HAP-1 (cell line): ENCODE results near the gene NTSR1.

ENCODE experiments used
- DNase-seq, 2 experiments: peaks; one replicate each; pipeline ENCODE4 v3.0.0-alpha.2; 2016 to 2020; ENCODE audit warnings: low spot score in 2 of 2
- H3K27me3 ChIP-seq: fragments of 250-450 bp; sonication (Bioruptor Pico); 2 replicates; pipeline ENCODE4 v1.5.1; 2020; ENCODE audit warnings: low read depth, mild to moderate bottlenecking, moderate library complexity
- H3K36me3 ChIP-seq: fragments of 250-450 bp; sonication (Bioruptor Pico); replicated peaks from 2 replicates; pipeline ENCODE4 v1.5.1; 2020; ENCODE audit warnings: mild to moderate bottlenecking
- H3K4me1 ChIP-seq: fragments of 250-450 bp; sonication (Bioruptor Pico); 2 replicates; pipeline ENCODE4 v1.5.1; 2020; ENCODE audit warnings: mild to moderate bottlenecking
- H3K4me3 ChIP-seq: fragments of 250-450 bp; sonication (Bioruptor Pico); 2 replicates; pipeline ENCODE4 v1.5.1; 2020; ENCODE audit warnings: mild to moderate bottlenecking, moderate library complexity
- H3K9me3 ChIP-seq: fragments of 250-450 bp; sonication (Bioruptor Pico); 2 replicates; pipeline ENCODE4 v1.5.1; 2020; ENCODE audit warnings: mild to moderate bottlenecking, moderate library complexity
- in situ Hi-C: fragments of 300-500 bp; cut with MboI; formaldehyde crosslinking; loops from 3 replicates; pipeline ENCODE4 v1.14.3; 2020; ENCODE audit warnings: low sequenced_read_pairs, inconsistent platforms, mixed read lengths

Gene NTSR1

GRCh38 chr20:62762801-62763368 lies 54.2 kb downstream of the NTSR1 start:
- H3K27me3 ChIP-seq: 0 out of 2 replicates have a peak, but pooled peaks cover 3% of the 10 kb centered on the region
- H3K9me3 ChIP-seq: no peaks in the 10 kb centered on the region
- no peaks in the 10 kb centered on the region for H3K36me3 ChIP-seq
- no peak overlapping the region for H3K4me3 ChIP-seq
- DNase-seq: no peak
- no peaks in the 10 kb centered on the region for H3K4me1 ChIP-seq
- in situ Hi-C loops: no loop called here

GRCh38 chr20:62763404-62763803 lies 54.8 kb downstream of the NTSR1 start:
- H3K36me3 ChIP-seq: no peaks in the 10 kb centered on the region
- no peak overlapping the region for H3K4me3 ChIP-seq
- no peak for DNase-seq
- in situ Hi-C loops: no loop called here
- H3K27me3 ChIP-seq: 0 out of 2 replicates have a peak, but pooled peaks cover 3% of the 10 kb centered on the region
- H3K9me3 ChIP-seq: no peaks in the 10 kb centered on the region
- peaks cover under 1% of the 10 kb centered on the region; the same call in 1 of the 2 replicates for H3K4me1 ChIP-seq

- no peak for DNase-seq
- H3K9me3 ChIP-seq: no peaks in the 10 kb centered on the region
- H3K36me3 ChIP-seq: no peaks in the 10 kb centered on the region
- H3K27me3 ChIP-seq: 0 out of 2 replicates have a peak, but pooled peaks cover 3% of the 10 kb centered on the region
- peaks cover 8% of the 10 kb centered on the region for H3K4me1 ChIP-seq
- in situ Hi-C loops: no loop called here
- H3K4me3 ChIP-seq: no peak overlapping the region
Measured at GRCh38 chr20:62764156-62764935, 55.7 kb downstream of the NTSR1 start.

GRCh38 chr20:62765021-62765420 lies 56.4 kb downstream of the NTSR1 start:
- no peaks in the 10 kb centered on the region for H3K36me3 ChIP-seq
- H3K9me3 ChIP-seq: no peaks in the 10 kb centered on the region
- H3K4me3 ChIP-seq: no peak overlapping the region
- H3K27me3 ChIP-seq: 0 out of 2 replicates have a peak, but pooled peaks cover 3% of the 10 kb centered on the region
- peaks cover 8% of the 10 kb centered on the region for H3K4me1 ChIP-seq
- DNase-seq: no peak
- in situ Hi-C loops: no loop called here

GRCh38 chr20:62765432-62766070 lies 56.9 kb downstream of the NTSR1 start:
- H3K4me3 ChIP-seq: no peak overlapping the region
- in situ Hi-C loops: no loop called here
- H3K4me1 ChIP-seq: peaks cover 8% of the 10 kb centered on the region
- DNase-seq: no peak
- no peaks in the 10 kb centered on the region for H3K9me3 ChIP-seq
- H3K27me3 ChIP-seq: 0 out of 2 replicates have a peak, but pooled peaks cover 3% of the 10 kb centered on the region
- no peaks in the 10 kb centered on the region for H3K36me3 ChIP-seq

- Histone ChIP-seq H3K36me3 (no peaks in the 10 kb centered on the region), H3K27me3 (0 out of 2 replicates have a peak, but pooled peaks cover 3% of the 10 kb centered on the region), H3K4me1 (peaks cover 8% of the 10 kb centered on the region), H3K4me3 (no peak overlapping the region), H3K9me3 (no peaks in the 10 kb centered on the region)
- DNase-seq: no peak
- in situ Hi-C loops: no loop called here
Measured at GRCh38 chr20:62766071-62766450, 57.4 kb downstream of the NTSR1 start.

- Histone ChIP-seq H3K4me1 (peaks cover 8% of the 10 kb centered on the region), H3K9me3 (no peaks in the 10 kb centered on the region), H3K4me3 (no peak overlapping the region), H3K27me3 (0 out of 2 replicates have a peak, but pooled peaks cover 3% of the 10 kb centered on the region), H3K36me3 (no peaks in the 10 kb centered on the region)
- peak in 1 of 2 experiments; percentile 39 for DNase-seq
- in situ Hi-C loops: no loop called here
Measured at GRCh38 chr20:62766716-62767115, 58.1 kb downstream of the NTSR1 start.

- Histone ChIP-seq H3K27me3 (0 out of 2 replicates have a peak, but pooled peaks cover 3% of the 10 kb centered on the region), H3K9me3 (no peaks in the 10 kb centered on the region), H3K4me3 (no peak overlapping the region), H3K36me3 (no peaks in the 10 kb centered on the region), H3K4me1 (peaks cover 8% of the 10 kb centered on the region)
- in situ Hi-C loops: no loop called here
- DNase-seq: no peak
Measured at GRCh38 chr20:62768234-62768546, 59.6 kb downstream of the NTSR1 start.

GRCh38 chr20:62768551-62769287 lies 60.1 kb downstream of the NTSR1 start:
- H3K4me1 ChIP-seq: peaks cover 13% of the 10 kb centered on the region
- no peak for DNase-seq
- no peaks in the 10 kb centered on the region for H3K36me3 ChIP-seq
- H3K9me3 ChIP-seq: no peaks in the 10 kb centered on the region
- in situ Hi-C loops: no loop called here
- 0 out of 2 replicates have a peak, but pooled peaks cover 3% of the 10 kb centered on the region for H3K27me3 ChIP-seq
- H3K4me3 ChIP-seq: no peak overlapping the region

GRCh38 chr20:62769346-62770071 lies 60.9 kb downstream of the NTSR1 start:
- Histone ChIP-seq H3K27me3 (0 out of 2 replicates have a peak, but pooled peaks cover 3% of the 10 kb centered on the region), H3K9me3 (no peaks in the 10 kb centered on the region), H3K4me1 (peaks cover 20% of the 10 kb centered on the region), H3K4me3 (no peak overlapping the region), H3K36me3 (no peaks in the 10 kb centered on the region)
- DNase-seq: no peak
- in situ Hi-C loops: no loop called here

GRCh38 chr20:62770111-62770910 lies 61.7 kb downstream of the NTSR1 start:
- Histone ChIP-seq H3K9me3 (no peaks in the 10 kb centered on the region), H3K4me1 (peaks cover 27% of the 10 kb centered on the region), H3K36me3 (no peaks in the 10 kb centered on the region), H3K4me3 (no peak overlapping the region), H3K27me3 (0 out of 2 replicates have a peak, but pooled peaks cover 3% of the 10 kb centered on the region)
- in situ Hi-C loops: no loop called here
- no peak for DNase-seq

GRCh38 chr20:62770916-62771315 lies 62.3 kb downstream of the NTSR1 start:
- H3K36me3 ChIP-seq: no peaks in the 10 kb centered on the region
- H3K4me3 ChIP-seq: no peak overlapping the region
- in situ Hi-C loops: no loop called here
- no peaks in the 10 kb centered on the region for H3K9me3 ChIP-seq
- H3K4me1 ChIP-seq: peaks cover 27% of the 10 kb centered on the region
- no peak for DNase-seq
- H3K27me3 ChIP-seq: 0 out of 2 replicates have a peak, but pooled peaks cover 3% of the 10 kb centered on the region
